SU-DHL-6 (cell line): Measurements from ENCODE around the gene TSPAN17.

Experiments
- H2AFZ ChIP-seq: fragments of 200-600 bp; sonication (generic); 2 replicates; pipeline ENCODE4 v1.6.1; 2014; ENCODE audit warnings: low read depth, mild to moderate bottlenecking, moderate library complexity, mixed read lengths, antibody characterized with exemption, low read length; ENCODE audit not compliant: severe bottlenecking
- H3F3A ChIP-seq: fragments of 200-600 bp; shearing (Covaris generic); 2 replicates; pipeline ENCODE4 v1.6.0; 2016; ENCODE audit warnings: antibody characterized with exemption, mild to moderate bottlenecking; ENCODE audit not compliant: insufficient read depth
- H3K27ac ChIP-seq: fragments of 200-600 bp; sonication (generic); 2 replicates; pipeline ENCODE4 v1.5.1; 2016; ENCODE audit warnings: low read depth, mild to moderate bottlenecking, low read length, moderate library complexity, mixed read lengths
- H3K27me3 ChIP-seq: fragments of 200-600 bp; sonication (generic), shearing (Covaris generic); 2 replicates; pipeline ENCODE4 v1.6.0; 2014; ENCODE audit warnings: mild to moderate bottlenecking, low read length
- H3K36me3 ChIP-seq: fragments of 200-600 bp; sonication (generic); 2 replicates; pipeline ENCODE4 v1.6.1; 2014; ENCODE audit warnings: mild to moderate bottlenecking, low read length, mixed read lengths
- H3K4me2 ChIP-seq: fragments of 300-600, 200-600 bp; shearing (Covaris generic), sonication (generic); 2 replicates; pipeline ENCODE4 v1.6.0; 2014; ENCODE audit warnings: low read length, low read depth, mild to moderate bottlenecking; ENCODE audit not compliant: poor library complexity, severe bottlenecking
- H3K4me3 ChIP-seq: fragments of 200-600 bp; sonication (generic); 2 replicates; pipeline ENCODE4 v1.5.1; 2014; ENCODE audit warnings: antibody characterized with exemption, low read length, mild to moderate bottlenecking, mixed read lengths; ENCODE audit not compliant: insufficient read depth, poor library complexity, severe bottlenecking
- H3K79me2 ChIP-seq: fragments of 200-600 bp; sonication (generic); 2 replicates; pipeline ENCODE4 v1.6.1; 2014; ENCODE audit warnings: mild to moderate bottlenecking, low read length, moderate library complexity; ENCODE audit not compliant: insufficient read depth
- H3K9ac ChIP-seq: fragments of 200-600 bp; sonication (generic); 2 replicates; pipeline ENCODE4 v1.7.0; 2014; ENCODE audit warnings: mild to moderate bottlenecking, low read length
- H3K9me2 ChIP-seq: fragments of 200-600 bp; sonication (generic); replicated peaks from 2 replicates; pipeline ENCODE4 v1.6.1; 2014; ENCODE audit warnings: low read length; ENCODE audit not compliant: insufficient read depth
- H3K9me3 ChIP-seq: fragments of 200-600 bp; sonication (generic); 2 replicates; pipeline ENCODE4 v1.6.1; 2014; ENCODE audit warnings: low read length, mixed read lengths; ENCODE audit not compliant: insufficient read depth
- H4K20me1 ChIP-seq: fragments of 200-600 bp; sonication (generic); 2 replicates; pipeline ENCODE4 v1.6.1; 2014; ENCODE audit warnings: low read depth, mild to moderate bottlenecking, antibody characterized with exemption, low read length, moderate library complexity, mixed read lengths
- EZH2phosphoT487 ChIP-seq: fragments of 200-600 bp; sonication (generic), shearing (Covaris generic); conservative IDR thresholded peaks from 2 replicates; pipeline ENCODE4 v1.6.1; 2018; ENCODE audit warnings: mild to moderate bottlenecking, antibody characterized with exemption, low read length, moderate library complexity, mixed read lengths
- TF ChIP-seq, protein P1 (sequence below): fragments of 200-600 bp; sonication (generic); IDR thresholded peaks from one replicate; pipeline ENCODE4 v1.5.1; 2017; ENCODE audit warnings: antibody characterized with exemption, mild to moderate bottlenecking, low read length, moderate library complexity; ENCODE audit not compliant: insufficient read depth, poor library complexity, severe bottlenecking

TSPAN17 gene

DNA sequence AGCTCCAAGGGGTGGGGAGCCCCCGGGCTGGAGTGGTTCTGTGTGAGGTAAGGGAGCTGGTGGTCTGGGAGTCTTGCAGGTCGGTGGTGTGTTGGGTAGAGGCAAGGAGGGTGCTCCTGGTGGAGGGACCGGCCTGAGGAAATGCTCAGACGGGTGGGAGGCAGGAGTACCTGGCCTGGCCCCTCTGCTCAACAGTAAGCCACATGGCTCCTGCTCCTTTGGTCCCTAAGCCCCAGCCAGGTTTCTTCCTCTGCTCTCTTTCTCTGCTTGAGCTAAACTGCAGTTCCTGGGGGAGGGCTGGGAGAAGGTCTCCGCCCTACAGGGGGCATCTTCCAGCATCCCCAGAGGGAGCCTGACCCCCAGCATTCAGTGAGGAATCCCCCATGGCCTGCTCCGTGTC is 17.2 kb downstream of the TSPAN17 start:
- Histone ChIP-seq H3K27me3 (no peaks in the 10 kb centered on the region; the same call in 1 of the 2 replicates), H3K27ac (no peak overlapping the region), H3K4me2 (no peak overlapping the region), H3K9me3 (no peaks in the 10 kb centered on the region), H3K4me3 (no peak overlapping the region), H4K20me1 (no peaks in the 10 kb centered on the region), H3K36me3 (no peaks in the 10 kb centered on the region), H2AFZ (no peak overlapping the region), H3K79me2 (no peaks in the 10 kb centered on the region), H3F3A (no peaks in the 10 kb centered on the region), H3K9ac (no peak overlapping the region), H3K9me2 (no peaks in the 10 kb centered on the region)
- TF ChIP-seq EZH2phosphoT487: no peak
- TF ChIP-seq, protein P1, sequence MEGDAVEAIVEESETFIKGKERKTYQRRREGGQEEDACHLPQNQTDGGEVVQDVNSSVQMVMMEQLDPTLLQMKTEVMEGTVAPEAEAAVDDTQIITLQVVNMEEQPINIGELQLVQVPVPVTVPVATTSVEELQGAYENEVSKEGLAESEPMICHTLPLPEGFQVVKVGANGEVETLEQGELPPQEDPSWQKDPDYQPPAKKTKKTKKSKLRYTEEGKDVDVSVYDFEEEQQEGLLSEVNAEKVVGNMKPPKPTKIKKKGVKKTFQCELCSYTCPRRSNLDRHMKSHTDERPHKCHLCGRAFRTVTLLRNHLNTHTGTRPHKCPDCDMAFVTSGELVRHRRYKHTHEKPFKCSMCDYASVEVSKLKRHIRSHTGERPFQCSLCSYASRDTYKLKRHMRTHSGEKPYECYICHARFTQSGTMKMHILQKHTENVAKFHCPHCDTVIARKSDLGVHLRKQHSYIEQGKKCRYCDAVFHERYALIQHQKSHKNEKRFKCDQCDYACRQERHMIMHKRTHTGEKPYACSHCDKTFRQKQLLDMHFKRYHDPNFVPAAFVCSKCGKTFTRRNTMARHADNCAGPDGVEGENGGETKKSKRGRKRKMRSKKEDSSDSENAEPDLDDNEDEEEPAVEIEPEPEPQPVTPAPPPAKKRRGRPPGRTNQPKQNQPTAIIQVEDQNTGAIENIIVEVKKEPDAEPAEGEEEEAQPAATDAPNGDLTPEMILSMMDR: no peak

DNA sequence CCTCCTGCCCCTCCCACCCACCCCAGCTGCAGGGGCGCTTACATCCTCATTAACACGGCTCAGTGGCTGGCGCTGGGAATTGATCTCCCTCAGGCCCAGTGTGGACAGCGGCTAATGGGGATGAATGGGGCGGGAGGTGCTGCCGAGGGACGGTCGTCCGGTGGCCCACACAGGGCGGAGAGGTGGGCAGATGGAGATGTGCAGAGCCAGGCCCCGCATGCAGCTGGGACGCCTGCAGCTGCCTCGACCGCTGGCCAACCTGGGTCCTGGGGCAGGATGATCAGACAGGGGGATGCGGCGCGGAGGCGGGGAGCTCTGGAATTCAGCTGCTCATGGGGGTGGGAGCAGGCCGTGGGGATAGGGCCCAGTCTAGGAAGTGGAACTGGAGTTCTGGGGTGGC is 17.6 kb downstream of the TSPAN17 start:
- H3K36me3 ChIP-seq: no peaks in the 10 kb centered on the region
- H3K9ac ChIP-seq: no peak overlapping the region
- H3K9me2 ChIP-seq: no peaks in the 10 kb centered on the region
- H2AFZ ChIP-seq: no peak overlapping the region
- no peaks in the 10 kb centered on the region for H3K9me3 ChIP-seq
- H3K4me2 ChIP-seq: no peak overlapping the region
- no peak for TF ChIP-seq EZH2phosphoT487
- TF ChIP-seq, protein P1: no peak
- no peak overlapping the region for H3K27ac ChIP-seq
- H3K27me3 ChIP-seq: no peaks in the 10 kb centered on the region; the same call in 1 of the 2 replicates
- H4K20me1 ChIP-seq: no peaks in the 10 kb centered on the region
- no peaks in the 10 kb centered on the region for H3K79me2 ChIP-seq
- H3F3A ChIP-seq: no peaks in the 10 kb centered on the region
- no peak overlapping the region for H3K4me3 ChIP-seq

DNA sequence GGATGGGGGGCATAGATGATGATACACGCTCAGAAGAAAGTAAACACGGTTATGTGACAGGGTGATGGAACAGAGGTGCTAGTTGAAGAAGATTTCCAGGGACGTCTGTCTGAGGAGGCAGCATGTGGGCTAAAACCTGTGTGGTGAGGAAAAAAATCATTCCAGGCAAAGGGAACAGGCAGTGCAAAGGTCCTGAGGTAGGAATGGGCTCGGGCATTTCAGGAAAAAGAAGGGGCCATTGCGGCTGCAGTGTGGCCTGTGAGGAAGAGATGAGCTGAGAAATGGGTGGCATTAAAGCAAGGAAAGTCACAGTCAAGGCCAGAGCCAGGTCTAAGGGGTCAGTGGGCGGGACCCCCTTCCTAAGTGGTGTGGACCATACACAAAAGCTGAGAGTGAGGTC is 18.2 kb downstream of the TSPAN17 start:
- no peak overlapping the region for H3K9ac ChIP-seq
- H3K79me2 ChIP-seq: no peaks in the 10 kb centered on the region
- no peaks in the 10 kb centered on the region for H4K20me1 ChIP-seq
- H3K9me2 ChIP-seq: no peaks in the 10 kb centered on the region
- H3F3A ChIP-seq: no peaks in the 10 kb centered on the region
- H3K9me3 ChIP-seq: no peaks in the 10 kb centered on the region
- TF ChIP-seq, protein P1: no peak
- TF ChIP-seq EZH2phosphoT487: no peak
- no peak overlapping the region for H3K4me2 ChIP-seq
- no peak overlapping the region for H3K27ac ChIP-seq
- H3K36me3 ChIP-seq: no peaks in the 10 kb centered on the region
- H3K4me3 ChIP-seq: no peak overlapping the region
- no peak overlapping the region for H2AFZ ChIP-seq
- H3K27me3 ChIP-seq: no peaks in the 10 kb centered on the region; the same call in 1 of the 2 replicates
